Neural progenitor cell (in vitro differentiated cells): Measurements from ENCODE around the gene MFSD12. TPM values are rescaled to one million over a fixed set of nuclear protein-coding genes. Genes with fewer than 3 reads are reported as not detected.
A peak's percentile ranks its signal among the peaks of the same experiment; 100 is the strongest.
"Not testable (repeated sequence)": the region's sequence is repeated elsewhere in the genome, so short reads cannot be mapped to it uniquely, and the experiment has no call there.

Source experiments
- DNase-seq: peaks from one replicate; pipeline ENCODE4 v3.0.0-alpha.2; 2016; ENCODE audit warnings: low spot score
- H2AFZ ChIP-seq: fragments of 200-600 bp; sonication (generic); replicated peaks from 2 replicates; pipeline ENCODE4 v1.6.1; 2016; ENCODE audit warnings: antibody characterized with exemption
- H3F3A ChIP-seq: fragments of 200-600 bp; sonication (generic); 2 replicates; pipeline ENCODE4 v1.6.1; 2016; ENCODE audit warnings: antibody characterized with exemption, low read depth
- H3K27ac ChIP-seq: fragments of 200-600 bp; sonication (generic); 2 replicates; pipeline ENCODE4 v1.5.1; 2016; ENCODE audit warnings: mild to moderate bottlenecking
- H3K27me3 ChIP-seq: fragments of 200-600 bp; sonication (generic); 2 replicates; pipeline ENCODE4 v1.6.1; 2016; ENCODE audit warnings: mild to moderate bottlenecking, moderate library complexity
- H3K36me3 ChIP-seq: fragments of 200-600 bp; sonication (generic); 2 replicates; pipeline ENCODE4 v1.5.1; 2016
- H3K4me1 ChIP-seq: fragments of 200-600 bp; sonication (generic); 2 replicates; pipeline ENCODE4 v1.6.1; 2016; ENCODE audit warnings: mixed run types
- H3K4me2 ChIP-seq: fragments of 200-600 bp; sonication (generic); 2 replicates; pipeline ENCODE4 v1.6.1; 2016
- H3K4me3 ChIP-seq: fragments of 200-600 bp; sonication (generic); 2 replicates; pipeline ENCODE4 v1.5.1; 2016
- H3K79me2 ChIP-seq: fragments of 200-600 bp; sonication (generic); 2 replicates; pipeline ENCODE4 v1.6.1; 2016; ENCODE audit warnings: low read depth
- H3K9ac ChIP-seq: fragments of 200-600 bp; sonication (generic); 2 replicates; pipeline ENCODE4 v1.6.1; 2016
- H3K9me3 ChIP-seq: fragments of 200-600 bp; sonication (generic); 2 replicates; pipeline ENCODE4 v1.5.1; 2016; ENCODE audit warnings: low read depth
- H4K20me1 ChIP-seq: fragments of 200-600 bp; sonication (generic); 2 replicates; pipeline ENCODE4 v1.6.1; 2016; ENCODE audit warnings: low read depth
- H3K27ac Mint-ChIP-seq: 3 replicates; pipeline ENCODE4 v1.8.0; 2021; ENCODE audit warnings: mixed read lengths
- H3K27me3 Mint-ChIP-seq: 2 replicates; pipeline ENCODE4 v1.8.0; 2022; ENCODE audit warnings: low read depth, mild to moderate bottlenecking, inconsistent platforms, moderate library complexity, mixed read lengths; ENCODE audit not compliant: insufficient read depth
- H3K36me3 Mint-ChIP-seq: 3 replicates; pipeline ENCODE4 v1.8.0; 2021; ENCODE audit warnings: mixed read lengths
- H3K4me1 Mint-ChIP-seq: 3 replicates; pipeline ENCODE4 v1.8.0; 2021; ENCODE audit warnings: mixed read lengths
- H3K4me3 Mint-ChIP-seq: 3 replicates; pipeline ENCODE4 v1.8.0; 2021; ENCODE audit warnings: mild to moderate bottlenecking, moderate library complexity, mixed read lengths
- H3K9me3 Mint-ChIP-seq: 3 replicates; pipeline ENCODE4 v1.8.0; 2020; ENCODE audit warnings: mixed read lengths
- EZH2 ChIP-seq: fragments of 200-600 bp; sonication (generic); IDR thresholded peaks from 2 replicates; pipeline ENCODE4 v1.6.1; 2017; ENCODE audit warnings: antibody characterized with exemption, mild to moderate bottlenecking, moderate library complexity
- EZH2phosphoT487 ChIP-seq: fragments of 200-600 bp; sonication (generic); IDR thresholded peaks from 2 replicates; pipeline ENCODE4 v1.6.1; 2017; ENCODE audit warnings: antibody characterized with exemption
- total RNA-seq: library from RNA; depleted of rRNA; stranded (reverse); fragments of >200 nt; gene quantifications from 2 replicates; pipeline ENCODE4 v1.2.3, GENCODE V29; 2015; ENCODE audit warnings: low replicate concordance
- TF ChIP-seq, protein P1 (sequence below): fragments of 200-600 bp; sonication (generic); IDR thresholded peaks from 2 replicates; pipeline ENCODE4 v1.5.1; 2017; ENCODE audit warnings: antibody characterized with exemption, mild to moderate bottlenecking

MFSD12 gene
- total RNA-seq, 1 donor from 2014 or later, result 34.1 TPM

DNA sequence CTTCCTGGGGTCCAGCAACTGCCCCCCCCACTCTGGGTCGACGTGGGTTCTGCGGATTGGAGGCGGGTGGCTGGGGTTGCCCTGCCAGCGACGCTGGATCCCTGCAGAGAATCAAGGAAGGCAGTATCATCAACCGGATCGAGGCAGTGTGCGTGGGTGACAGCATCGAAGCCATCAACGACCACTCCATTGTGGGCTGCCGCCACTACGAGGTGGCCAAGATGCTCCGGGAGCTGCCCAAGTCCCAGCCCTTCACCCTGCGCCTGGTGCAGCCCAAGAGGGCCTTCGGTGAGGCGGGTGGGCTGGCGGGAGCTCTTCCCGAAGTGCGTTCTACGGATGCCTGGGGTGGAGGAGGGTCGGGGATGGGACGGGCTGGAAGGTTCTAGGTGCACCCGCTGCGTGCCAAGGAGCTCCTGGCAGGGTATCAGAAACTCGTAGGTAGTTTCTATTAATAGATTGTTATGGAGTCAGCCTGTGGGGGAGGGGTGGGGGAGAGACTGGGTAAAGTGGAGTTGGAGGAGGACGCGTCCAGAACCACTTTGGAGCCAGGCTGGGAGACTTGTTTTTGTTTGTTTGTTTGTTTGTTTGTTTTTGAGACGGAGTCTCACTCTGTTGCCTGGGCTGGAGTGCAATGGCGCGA is 29.4 kb upstream of the MFSD12 start:
- H3K4me2 ChIP-seq, result no peak overlapping the region
- H3K36me3 ChIP-seq, result no peaks in the 10 kb centered on the region
- no peaks in the 10 kb centered on the region for H3K79me2 ChIP-seq
- H3K27me3 ChIP-seq, result peaks cover 79% of the 10 kb centered on the region
- no peaks in the 10 kb centered on the region for H3K4me1 ChIP-seq
- Mint-ChIP-seq H3K4me3 (no peak overlapping the region), H3K27ac (no peak overlapping the region), H3K36me3 (no peaks in the 10 kb centered on the region), H3K9me3 (peaks cover 9% of the 10 kb centered on the region), H3K4me1 (no peaks in the 10 kb centered on the region), H3K27me3 (peaks cover 24% of the 10 kb centered on the region)
- no peak overlapping the region for H3K4me3 ChIP-seq
- no peak for DNase-seq
- H3K27ac ChIP-seq, result no peak overlapping the region
- H3F3A ChIP-seq, result peaks cover 11% of the 10 kb centered on the region
- no peak for TF ChIP-seq EZH2phosphoT487
- TF ChIP-seq, protein P1, sequence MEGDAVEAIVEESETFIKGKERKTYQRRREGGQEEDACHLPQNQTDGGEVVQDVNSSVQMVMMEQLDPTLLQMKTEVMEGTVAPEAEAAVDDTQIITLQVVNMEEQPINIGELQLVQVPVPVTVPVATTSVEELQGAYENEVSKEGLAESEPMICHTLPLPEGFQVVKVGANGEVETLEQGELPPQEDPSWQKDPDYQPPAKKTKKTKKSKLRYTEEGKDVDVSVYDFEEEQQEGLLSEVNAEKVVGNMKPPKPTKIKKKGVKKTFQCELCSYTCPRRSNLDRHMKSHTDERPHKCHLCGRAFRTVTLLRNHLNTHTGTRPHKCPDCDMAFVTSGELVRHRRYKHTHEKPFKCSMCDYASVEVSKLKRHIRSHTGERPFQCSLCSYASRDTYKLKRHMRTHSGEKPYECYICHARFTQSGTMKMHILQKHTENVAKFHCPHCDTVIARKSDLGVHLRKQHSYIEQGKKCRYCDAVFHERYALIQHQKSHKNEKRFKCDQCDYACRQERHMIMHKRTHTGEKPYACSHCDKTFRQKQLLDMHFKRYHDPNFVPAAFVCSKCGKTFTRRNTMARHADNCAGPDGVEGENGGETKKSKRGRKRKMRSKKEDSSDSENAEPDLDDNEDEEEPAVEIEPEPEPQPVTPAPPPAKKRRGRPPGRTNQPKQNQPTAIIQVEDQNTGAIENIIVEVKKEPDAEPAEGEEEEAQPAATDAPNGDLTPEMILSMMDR, result no peak
- TF ChIP-seq EZH2, result no peak
- no peaks in the 10 kb centered on the region for H4K20me1 ChIP-seq
- no peak overlapping the region for H2AFZ ChIP-seq
- H3K9me3 ChIP-seq, result no peaks in the 10 kb centered on the region
- H3K9ac ChIP-seq, result no peak overlapping the region

DNA sequence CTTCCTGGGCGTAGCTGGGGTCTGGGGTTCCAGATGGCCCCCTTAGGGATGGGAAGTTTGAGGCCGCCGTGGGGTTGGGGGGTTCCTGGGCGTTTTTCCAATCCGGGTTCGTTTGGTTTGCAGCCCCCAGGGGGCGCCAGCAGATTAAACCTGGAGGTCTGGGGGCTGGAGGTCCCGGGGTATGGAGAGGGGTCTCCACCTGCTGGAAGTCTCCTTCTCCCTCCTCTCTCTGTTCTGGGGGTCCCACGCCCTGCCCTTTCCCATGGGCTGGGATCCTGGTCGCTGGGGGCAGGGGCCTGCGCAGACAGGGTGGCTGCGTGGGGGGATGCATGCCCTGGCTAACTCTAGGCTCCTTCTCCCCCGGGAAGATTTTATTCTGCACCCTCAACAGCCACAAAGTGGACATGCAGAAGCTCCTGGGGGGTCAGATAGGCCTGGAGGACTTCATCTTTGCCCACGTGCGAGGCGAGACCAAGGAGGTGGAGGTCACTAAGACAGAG is 28.8 kb upstream of the MFSD12 start:
- Histone ChIP-seq H3K27ac (no peak overlapping the region), H3K9me3 (no peaks in the 10 kb centered on the region), H3F3A (peaks cover 4% of the 10 kb centered on the region), H3K4me2 (peak overlapping the region; percentile 43), H3K4me3 (peak overlapping the region; percentile 3), H4K20me1 (no peaks in the 10 kb centered on the region), H3K4me1 (no peaks in the 10 kb centered on the region), H2AFZ (peak overlapping the region; percentile 70), H3K9ac (no peak overlapping the region), H3K27me3 (peaks cover 81% of the 10 kb centered on the region), H3K36me3 (no peaks in the 10 kb centered on the region), H3K79me2 (no peaks in the 10 kb centered on the region)
- Mint-ChIP-seq H3K36me3 (no peaks in the 10 kb centered on the region), H3K4me3 (no peak overlapping the region), H3K27ac (no peak overlapping the region), H3K9me3 (peaks cover 4% of the 10 kb centered on the region), H3K4me1 (no peaks in the 10 kb centered on the region), H3K27me3 (peaks cover 22% of the 10 kb centered on the region)
- peak; percentile 79 for DNase-seq
- TF ChIP-seq, protein P1, result peak; percentile 76
- TF ChIP-seq EZH2, result no peak

DNA sequence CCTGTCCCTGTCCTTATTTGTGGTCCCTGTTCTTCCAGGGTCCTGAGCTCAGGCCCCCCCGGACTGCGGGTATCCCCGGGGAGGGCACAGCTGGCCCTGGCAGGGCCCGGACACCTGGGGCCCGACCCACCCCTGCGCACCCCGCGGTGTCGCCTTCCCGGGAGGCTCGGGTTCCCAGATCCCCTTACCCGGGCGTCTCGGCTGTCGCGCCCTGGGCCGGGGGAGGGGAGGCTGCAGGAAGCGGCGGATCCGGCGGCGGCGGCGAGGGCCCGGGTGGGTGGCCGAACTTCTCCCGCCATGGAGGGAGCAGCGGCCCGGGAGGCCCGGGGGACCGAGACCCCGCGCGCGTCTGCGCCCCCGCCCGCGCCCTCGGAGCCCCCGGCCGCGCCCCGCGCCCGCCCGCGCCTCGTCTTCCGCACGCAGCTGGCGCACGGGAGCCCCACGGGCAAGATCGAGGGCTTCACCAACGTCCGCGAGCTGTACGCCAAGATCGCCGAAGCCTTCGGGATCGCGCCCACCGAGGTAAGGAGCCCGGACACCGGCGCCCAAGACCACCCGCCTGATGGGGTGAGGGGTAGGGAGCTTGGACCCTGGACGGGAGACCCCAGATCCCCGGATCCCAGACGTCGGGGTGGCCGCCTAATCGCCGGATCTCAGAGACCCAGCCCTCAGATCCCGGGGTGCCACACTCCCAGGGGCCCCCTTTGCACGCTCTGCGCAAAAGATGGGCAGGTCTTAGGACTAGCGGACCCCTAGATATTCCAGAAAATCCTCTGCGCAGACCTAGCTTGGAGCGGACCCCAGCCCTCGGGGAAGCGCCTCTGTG is 28.1 kb upstream of the MFSD12 start, which contains the start of gene GIPC3:
GIPC3 (plus strand) TSS at position 178 of the 826 bp plus-strand sequence; CDS start at position 298, 120 bp downstream.
- Mint-ChIP-seq H3K27ac (no peak within 1 kb of the TSS), H3K36me3 (no peaks in the 10 kb centered on the region), H3K27me3 (peaks cover 22% of the 10 kb centered on the region), H3K4me1 (no peaks in the 10 kb centered on the region), H3K9me3 (peaks cover 4% of the 10 kb centered on the region), H3K4me3 (no peak within 1 kb of the TSS)
- no peaks in the 10 kb centered on the region for H3K79me2 ChIP-seq
- peak within 1 kb of the TSS; percentile 70 for H2AFZ ChIP-seq
- no peak within 1 kb of the TSS for H3K9ac ChIP-seq
- DNase-seq, result no peak
- TF ChIP-seq, protein P1, result no peak
- TF ChIP-seq EZH2phosphoT487, result peak; percentile 83
- peak; percentile 87 for TF ChIP-seq EZH2
- H3K27me3 ChIP-seq, result peaks cover 88% of the 10 kb centered on the region
- no peaks in the 10 kb centered on the region for H3K36me3 ChIP-seq
- peak within 1 kb of the TSS; percentile 3 for H3K4me3 ChIP-seq
- H4K20me1 ChIP-seq, result no peaks in the 10 kb centered on the region
- H3F3A ChIP-seq, result peaks cover 4% of the 10 kb centered on the region
- H3K4me1 ChIP-seq, result no peaks in the 10 kb centered on the region
- H3K9me3 ChIP-seq, result no peaks in the 10 kb centered on the region
- H3K27ac ChIP-seq, result no peak within 1 kb of the TSS
- peak within 1 kb of the TSS; percentile 43 for H3K4me2 ChIP-seq

DNA sequence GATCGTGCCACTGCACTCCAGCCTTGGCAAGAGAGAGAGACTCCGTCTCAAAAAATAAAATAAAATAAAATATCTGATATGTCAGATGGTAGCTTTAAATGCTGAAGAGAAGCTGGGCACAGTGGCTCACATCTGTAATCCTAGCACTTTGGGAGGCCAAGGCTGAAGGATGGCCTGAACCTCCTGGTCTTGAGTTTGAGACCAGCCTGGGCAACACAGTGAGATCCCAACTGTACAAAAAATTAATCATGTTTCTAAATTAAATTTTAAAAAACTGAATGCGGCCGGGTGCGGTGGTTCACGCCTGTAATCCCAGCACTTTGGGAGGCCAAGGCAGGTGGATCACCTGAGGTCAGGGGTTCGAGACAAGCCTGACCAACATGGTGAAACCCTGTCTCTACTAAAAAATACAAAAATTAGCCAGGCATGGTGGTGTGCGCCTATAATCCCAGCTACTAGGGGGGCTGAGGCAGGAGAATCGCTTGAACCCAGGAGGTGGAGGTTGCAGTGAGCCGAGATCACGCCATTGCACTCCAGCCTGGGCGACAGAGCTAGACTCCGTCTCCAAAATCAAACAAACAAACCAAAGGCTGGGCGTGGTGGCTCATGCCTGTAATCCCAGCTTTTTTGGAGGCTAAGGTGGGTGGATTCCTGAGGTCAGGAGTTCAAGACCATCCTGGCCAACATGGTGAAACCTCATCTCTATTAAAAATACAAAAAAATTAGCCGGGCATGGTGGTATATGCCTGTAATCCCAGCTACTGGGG is 26.8 kb upstream of the MFSD12 start:
- not testable (repeated sequence) for H3K4me3 Mint-ChIP-seq, H3K4me3 ChIP-seq, H3K9me3 ChIP-seq, H3K36me3 Mint-ChIP-seq, DNase-seq, H3K36me3 ChIP-seq, H3K9ac ChIP-seq, H3K9me3 Mint-ChIP-seq, H3F3A ChIP-seq, H3K27ac Mint-ChIP-seq, H3K4me1 ChIP-seq, H3K79me2 ChIP-seq, H3K4me2 ChIP-seq, H3K27ac ChIP-seq, H3K4me1 Mint-ChIP-seq, H2AFZ ChIP-seq, H4K20me1 ChIP-seq
- peaks cover 88% of the 10 kb centered on the region for H3K27me3 ChIP-seq
- H3K27me3 Mint-ChIP-seq, result peaks cover 20% of the 10 kb centered on the region

DNA sequence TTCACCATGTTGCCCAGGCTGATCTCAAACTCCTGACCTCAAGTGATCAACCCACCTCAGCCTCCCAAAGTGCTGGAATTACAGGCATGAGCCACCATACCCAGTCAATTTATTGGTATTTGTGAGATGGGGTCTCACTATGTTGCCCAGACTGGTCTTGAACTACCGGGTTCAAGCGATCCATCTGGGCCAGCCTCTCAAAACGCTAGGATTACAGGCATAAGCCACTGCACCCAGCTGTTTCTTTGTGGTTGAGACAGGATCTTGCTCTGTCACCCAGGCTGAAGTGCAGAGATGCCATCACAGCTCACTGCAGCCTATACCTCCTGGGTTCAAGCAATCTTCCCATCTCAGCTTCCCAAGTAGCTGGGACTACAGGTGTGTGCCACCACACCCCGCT is 24.4 kb upstream of the MFSD12 start:
- H3K4me3 Mint-ChIP-seq, H3K9me3 Mint-ChIP-seq, H3K9me3 ChIP-seq, H3K27ac ChIP-seq, H3K27ac Mint-ChIP-seq, DNase-seq, H3K4me3 ChIP-seq, H3K79me2 ChIP-seq, H3K4me1 ChIP-seq, H3K36me3 ChIP-seq, H2AFZ ChIP-seq, H3K36me3 Mint-ChIP-seq, H3K9ac ChIP-seq, H3K4me2 ChIP-seq, H3K4me1 Mint-ChIP-seq: not testable (repeated sequence)
- Histone ChIP-seq H3K27me3 (peaks cover 91% of the 10 kb centered on the region), H3F3A (peaks cover 13% of the 10 kb centered on the region), H4K20me1 (peaks cover 18% of the 10 kb centered on the region)
- H3K27me3 Mint-ChIP-seq, result peaks cover 17% of the 10 kb centered on the region
